GM12878 (cell line): Measurements from ENCODE around the gene CNDP1. TPM values are rescaled to one million over a fixed set of nuclear protein-coding genes. Genes with fewer than 3 reads are reported as not detected.

Experiments
- ATAC-seq: fragments of 200-7000 bp; cut with Tn5 transposase; 3 replicates; pipeline ENCODE4 v1.9.1; 2020; ENCODE audit warnings: mild to moderate bottlenecking, moderate library complexity
- BruUV-seq: library from RNA; stranded (reverse); fragments of 400-500 nt; replicated peaks from 2 replicates; lab custom pipeline; 2021; lab: Mats Ljungman, UMichigan
- CTCF ChIA-PET: fragments of 300-600 bp; sonication (Branson Sonifier 250); formaldehyde crosslinking; extraction: SDS; loops from one replicate; lab custom pipeline; 2021; ENCODE audit warnings: inconsistent platforms; lab: Yijun Ruan, JAX
- POLR2A ChIA-PET: fragments of 350-600 bp; formaldehyde crosslinking; extraction: SDS; loops from one replicate; lab custom pipeline; 2021; ENCODE audit warnings: inconsistent platforms; lab: Charles Lee
- RAD21 ChIA-PET: fragments of 300-600 bp; sonication (Branson Sonifier 250); formaldehyde crosslinking; loops from one replicate; lab custom pipeline; 2023; ENCODE audit warnings: antibody characterized with exemption; ENCODE audit not compliant: unreplicated experiment; lab: Charles Lee
- SMC1A ChIA-PET: fragments of 300-600 bp; sonication (Branson Sonifier 250); formaldehyde crosslinking; loops from one replicate; lab custom pipeline; 2023; ENCODE audit not compliant: unreplicated experiment, uncharacterized antibody; lab: Charles Lee
- DNase-seq: peaks from one replicate; pipeline ENCODE4 v3.0.0-alpha.2; 2011; ENCODE audit warnings: low read depth, low spot score
- FAIRE-seq: peaks from 3 replicates; lab custom pipeline; 2011; peaks lifted over from hg19 to GRCh38; lab: Jason Lieb, UNC
- H2AFZ ChIP-seq: 2 replicates; pipeline ENCODE4 v1.6.0; 2011; ENCODE audit warnings: low read depth, low read length, control low read depth; ENCODE audit not compliant: control insufficient read depth
- H3K27ac ChIP-seq: 2 replicates; pipeline ENCODE4 v1.5.1; 2011; ENCODE audit warnings: control low read depth; ENCODE audit not compliant: control insufficient read depth, insufficient read depth
- H3K27me3 ChIP-seq, 2 experiments: replicated peaks in 1 of 2; 2 replicates each; pipeline versions ENCODE4 v1.6.0 to v1.6.1; 2011; ENCODE audit warnings: low read length in 1 of 2; ENCODE audit not compliant: control insufficient read depth in 2 of 2, insufficient read depth in 2 of 2
- H3K36me3 ChIP-seq, 2 experiments: 2 replicates each; pipeline ENCODE4 v1.5.1; 2011; ENCODE audit warnings: low read length in 1 of 2; ENCODE audit not compliant: control insufficient read depth in 2 of 2, insufficient read depth in 2 of 2
- H3K4me1 ChIP-seq: 2 replicates; pipeline ENCODE4 v1.6.1; 2011; ENCODE audit warnings: mild to moderate bottlenecking, low read length, moderate library complexity, mixed read lengths; ENCODE audit not compliant: control insufficient read depth, insufficient read depth
- H3K4me2 ChIP-seq: 2 replicates; pipeline ENCODE4 v1.6.0; 2011; ENCODE audit warnings: control low read depth; ENCODE audit not compliant: control insufficient read depth, insufficient read depth
- H3K4me3 ChIP-seq: fragments of 200-600 bp; sonication (generic); 2 replicates; pipeline ENCODE4 v1.5.1; 2016
- H3K79me2 ChIP-seq: 2 replicates; pipeline ENCODE4 v1.6.0; 2011; ENCODE audit warnings: low read length; ENCODE audit not compliant: control insufficient read depth, insufficient read depth
- H3K9ac ChIP-seq: 2 replicates; pipeline ENCODE4 v1.8.0; 2011; ENCODE audit warnings: low read length, control low read depth, mixed read lengths; ENCODE audit not compliant: control insufficient read depth, insufficient read depth
- H3K9me3 ChIP-seq: replicated peaks from 3 replicates; pipeline ENCODE4 v1.5.1; 2011; ENCODE audit warnings: mild to moderate bottlenecking, low read length; ENCODE audit not compliant: control insufficient read depth, insufficient read depth
- H4K20me1 ChIP-seq: 2 replicates; pipeline ENCODE4 v1.6.0; 2011; ENCODE audit not compliant: control insufficient read depth, insufficient read depth
- ASH2L ChIP-seq: fragments of 300-600, 200-600 bp; sonication (generic); IDR thresholded peaks from 2 replicates; pipeline ENCODE4 v1.6.1; 2017; ENCODE audit warnings: low read depth, mild to moderate bottlenecking, borderline replicate concordance
- CHD4 ChIP-seq: fragments of 200-600 bp; sonication (generic); IDR thresholded peaks from 2 replicates; pipeline ENCODE4 v1.6.1; 2016; ENCODE audit warnings: mild to moderate bottlenecking
- E2F4 ChIP-seq: IDR thresholded peaks from 2 replicates; pipeline ENCODE4 v1.6.1; 2012; ENCODE audit warnings: low read depth, low read length, improper control_type of control experiment
- IKZF2 ChIP-seq, 2 experiments: fragments of 450-650 bp; IDR thresholded peaks; 2 replicates each; pipeline ENCODE4 v1.6.1; 2017; ENCODE audit warnings: mild to moderate bottlenecking in 2 of 2, moderate library complexity in 2 of 2
- MXI1 ChIP-seq: fragments of 150-350 bp; IDR thresholded peaks from 2 replicates; pipeline ENCODE4 v1.6.1; 2011; ENCODE audit warnings: low read depth, mild to moderate bottlenecking, inconsistent platforms, low read length, improper control_type of control experiment
- NBN ChIP-seq: fragments of 450-650 bp; IDR thresholded peaks from 2 replicates; pipeline ENCODE4 v1.6.1; 2016
- ZNF207 ChIP-seq: fragments of 450-650 bp; IDR thresholded peaks from 2 replicates; pipeline ENCODE4 v1.6.1; 2014; ENCODE audit warnings: antibody characterized with exemption, mild to moderate bottlenecking, borderline replicate concordance
- ZNF384 ChIP-seq: IDR thresholded peaks from 2 replicates; pipeline ENCODE4 v1.6.1; 2012; ENCODE audit warnings: low read depth, mild to moderate bottlenecking, low read length, improper control_type of control experiment, borderline replicate concordance
- WGBS: methylation state at CpG from one replicate; pipeline ENCODE4 v1.1.6; 2016; ENCODE audit warnings: low lambda C conversion rate; ENCODE audit not compliant: insufficient replicate concordance, insufficient coverage; ENCODE audit errors: missing lambda C conversion rate; 5-methylcytosine and 5-hydroxymethylcytosine counted together
- in situ Hi-C: fragments of 300-500 bp; cut with MboI; formaldehyde crosslinking; loops from 9 replicates; pipeline ENCODE4 v1.14.3; 2018; ENCODE audit warnings: mixed read lengths
- intact Hi-C: fragments of 100-400 bp; cut with micrococcal nuclease; formaldehyde crosslinking; loops from one replicate; pipeline ENCODE4 v1.14.2; 2022; ENCODE audit not compliant: unreplicated experiment
- polyA plus RNA-seq, 11 experiments: library from polyadenylated mRNA; depleted of rRNA in 4 of 11; unstranded in 6 of 11; stranded (reverse) in 5 of 11; fragments of >200 nt; fragmentation: Nextera tagmentation in 4 of 11; fragmentation: Illumina TruSeq in 1 of 11; extraction: Ambion mirVana in 4 of 11; extraction: Trizol in 1 of 11; gene quantifications; 1 replicate in 1 of 11; 2 replicates in 10 of 11; pipeline versions ENCODE4 v1.2.1 to v1.2.3, GENCODE V29; 2011 to 2016; ENCODE audit warnings: inconsistent platforms in 2 of 11, missing spikeins in 2 of 11, low read depth in 1 of 11
- total RNA-seq, 4 experiments: library from RNA; depleted of rRNA in 3 of 4; stranded (reverse); fragments of >200 nt in 3 of 4; fragmentation: Illumina TruSeq in 1 of 4; extraction: Trizol in 1 of 4; gene quantifications; 2 replicates each; pipeline versions ENCODE4 v1.2.1 to v1.2.3, GENCODE V29; 2013 to 2021
- TF ChIP-seq, protein P1 (sequence below): IDR thresholded peaks from 2 replicates; pipeline ENCODE4 v1.6.1; 2011; ENCODE audit warnings: mild to moderate bottlenecking, low read depth, low read length, moderate library complexity; ENCODE audit not compliant: insufficient replicate concordance
- TF ChIP-seq, protein P2 (sequence below): fragments of 450-650 bp; IDR thresholded peaks from 2 replicates; pipeline ENCODE4 v1.6.1; 2017; ENCODE audit warnings: mild to moderate bottlenecking

CNDP1 gene
- total and polyA plus RNA-seq, 10 of the 15 experiments (the other 5 are each of a cell fraction or from before 2014, with no cell fraction given): 0.04 to 0.05 TPM; not detected in 8

GRCh38 chr18:74587441-74587840 lies 53.1 kb downstream of the CNDP1 start:
- ChIA-PET POLR2A (interaction anchor here (1.0 kb wide), 1 partner anchor 22 kb away, joined by 3 read pairs; no protein-coding TSS in a partner anchor), SMC1A (no interaction called here), RAD21 (no interaction called here), CTCF (no interaction called here)
- Histone ChIP-seq H3K79me2 (no peaks in the 10 kb centered on the region), H4K20me1 (no peaks in the 10 kb centered on the region), H3K9me3 (no peaks in the 10 kb centered on the region), H3K27me3 (no peaks in the 10 kb centered on the region; a peak in 1 of 4 replicates), H3K4me3 (no peak overlapping the region), H3K27ac (no peak overlapping the region), H3K4me1 (peaks cover 3% of the 10 kb centered on the region), H3K4me2 (no peak overlapping the region), H3K36me3 (no peaks in the 10 kb centered on the region), H3K9ac (no peak overlapping the region), H2AFZ (no peak overlapping the region)
- intact Hi-C loops (no loop called here), in situ Hi-C loops (no loop called here)
- BruUV-seq: no TSS peak
- no peak for DNase-seq
- no peak for FAIRE-seq
- TF ChIP-seq MXI1 (no peak), IKZF2 (IDR thresholded peaks at IDR 0.05) (no peak), ZNF384 (no peak), NBN (no peak), E2F4 (no peak), CHD4 (no peak), ZNF207 (no peak), ASH2L (no peak)
- TF ChIP-seq, protein P1, sequence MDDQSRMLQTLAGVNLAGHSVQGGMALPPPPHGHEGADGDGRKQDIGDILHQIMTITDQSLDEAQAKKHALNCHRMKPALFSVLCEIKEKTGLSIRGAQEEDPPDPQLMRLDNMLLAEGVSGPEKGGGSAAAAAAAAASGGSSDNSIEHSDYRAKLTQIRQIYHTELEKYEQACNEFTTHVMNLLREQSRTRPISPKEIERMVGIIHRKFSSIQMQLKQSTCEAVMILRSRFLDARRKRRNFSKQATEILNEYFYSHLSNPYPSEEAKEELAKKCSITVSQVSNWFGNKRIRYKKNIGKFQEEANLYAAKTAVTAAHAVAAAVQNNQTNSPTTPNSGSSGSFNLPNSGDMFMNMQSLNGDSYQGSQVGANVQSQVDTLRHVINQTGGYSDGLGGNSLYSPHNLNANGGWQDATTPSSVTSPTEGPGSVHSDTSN: no peak
- TF ChIP-seq, protein P2, sequence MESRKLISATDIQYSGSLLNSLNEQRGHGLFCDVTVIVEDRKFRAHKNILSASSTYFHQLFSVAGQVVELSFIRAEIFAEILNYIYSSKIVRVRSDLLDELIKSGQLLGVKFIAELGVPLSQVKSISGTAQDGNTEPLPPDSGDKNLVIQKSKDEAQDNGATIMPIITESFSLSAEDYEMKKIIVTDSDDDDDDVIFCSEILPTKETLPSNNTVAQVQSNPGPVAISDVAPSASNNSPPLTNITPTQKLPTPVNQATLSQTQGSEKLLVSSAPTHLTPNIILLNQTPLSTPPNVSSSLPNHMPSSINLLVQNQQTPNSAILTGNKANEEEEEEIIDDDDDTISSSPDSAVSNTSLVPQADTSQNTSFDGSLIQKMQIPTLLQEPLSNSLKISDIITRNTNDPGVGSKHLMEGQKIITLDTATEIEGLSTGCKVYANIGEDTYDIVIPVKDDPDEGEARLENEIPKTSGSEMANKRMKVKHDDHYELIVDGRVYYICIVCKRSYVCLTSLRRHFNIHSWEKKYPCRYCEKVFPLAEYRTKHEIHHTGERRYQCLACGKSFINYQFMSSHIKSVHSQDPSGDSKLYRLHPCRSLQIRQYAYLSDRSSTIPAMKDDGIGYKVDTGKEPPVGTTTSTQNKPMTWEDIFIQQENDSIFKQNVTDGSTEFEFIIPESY: no peak
- 47% methylated on average over 8 of the region's 8 CpGs for WGBS
- no peak for ATAC-seq
